ENCODE results near the gene PLB1.

PLB1 gene

DNA sequence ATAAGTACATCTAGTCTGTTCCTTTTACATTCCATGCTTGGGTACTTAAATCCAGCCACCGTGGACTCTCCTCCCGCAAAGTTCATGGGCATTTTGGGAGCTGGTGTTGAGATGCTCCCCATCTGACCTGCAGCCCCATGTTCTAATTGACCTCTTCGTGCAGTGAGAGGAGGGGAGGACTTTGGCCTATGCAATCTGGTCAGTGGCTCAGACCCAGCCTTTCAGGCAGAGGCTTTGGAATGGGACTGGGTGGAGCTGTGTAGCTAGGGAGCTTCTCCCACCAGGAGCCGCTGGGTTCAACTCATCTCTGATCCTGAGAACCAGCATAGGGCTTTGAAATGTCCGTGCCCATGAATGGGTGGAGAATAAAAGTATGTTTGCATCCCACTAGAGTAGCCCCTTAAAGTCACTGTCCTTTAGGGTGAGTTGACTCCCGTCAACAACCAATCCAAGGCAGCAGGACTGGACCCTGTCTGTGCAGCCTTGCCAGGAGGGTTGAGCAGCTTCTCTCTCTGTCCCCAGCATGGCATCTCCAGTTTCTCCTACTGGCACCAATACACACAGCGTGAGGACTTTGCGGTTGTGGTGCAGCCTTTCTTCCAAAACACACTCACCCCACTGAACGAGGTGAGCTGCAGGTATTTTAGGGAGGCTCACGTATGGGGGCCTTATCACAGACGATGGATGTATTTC is 135.8 kb downstream of the PLB1 start:
- no peak for DNase-seq

DNA sequence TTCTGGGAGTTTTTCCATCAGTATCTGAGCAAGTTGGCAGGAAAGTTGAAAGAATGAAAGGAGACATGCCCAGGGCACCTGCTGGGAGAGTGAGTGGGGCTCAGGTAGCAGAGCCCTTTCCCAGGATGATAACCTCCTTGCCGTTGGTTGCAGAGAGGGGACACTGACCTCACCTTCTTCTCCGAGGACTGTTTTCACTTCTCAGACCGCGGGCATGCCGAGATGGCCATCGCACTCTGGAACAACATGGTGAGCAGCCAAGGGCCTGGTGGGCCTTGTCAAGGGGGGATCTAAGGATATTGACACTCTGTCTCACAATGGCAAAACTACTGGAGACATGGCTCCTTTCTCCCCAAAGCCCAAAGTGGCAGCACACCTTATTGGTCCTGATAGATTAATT is 136.9 kb downstream of the PLB1 start:
- no peak for DNase-seq

- DNase-seq, result no peak
Measured at GRCh38 chr2:28633204-28633603, 137.3 kb downstream of the PLB1 start.

GRCh38 chr2:28633746-28634145 is 137.9 kb downstream of the PLB1 start:
- no peak for DNase-seq

- no peak for DNase-seq
Measured at GRCh38 chr2:28635191-28635611, 139.3 kb downstream of the PLB1 start.

- no peak for DNase-seq
Measured at GRCh38 chr2:28636491-28636890, 140.6 kb downstream of the PLB1 start.

DNA sequence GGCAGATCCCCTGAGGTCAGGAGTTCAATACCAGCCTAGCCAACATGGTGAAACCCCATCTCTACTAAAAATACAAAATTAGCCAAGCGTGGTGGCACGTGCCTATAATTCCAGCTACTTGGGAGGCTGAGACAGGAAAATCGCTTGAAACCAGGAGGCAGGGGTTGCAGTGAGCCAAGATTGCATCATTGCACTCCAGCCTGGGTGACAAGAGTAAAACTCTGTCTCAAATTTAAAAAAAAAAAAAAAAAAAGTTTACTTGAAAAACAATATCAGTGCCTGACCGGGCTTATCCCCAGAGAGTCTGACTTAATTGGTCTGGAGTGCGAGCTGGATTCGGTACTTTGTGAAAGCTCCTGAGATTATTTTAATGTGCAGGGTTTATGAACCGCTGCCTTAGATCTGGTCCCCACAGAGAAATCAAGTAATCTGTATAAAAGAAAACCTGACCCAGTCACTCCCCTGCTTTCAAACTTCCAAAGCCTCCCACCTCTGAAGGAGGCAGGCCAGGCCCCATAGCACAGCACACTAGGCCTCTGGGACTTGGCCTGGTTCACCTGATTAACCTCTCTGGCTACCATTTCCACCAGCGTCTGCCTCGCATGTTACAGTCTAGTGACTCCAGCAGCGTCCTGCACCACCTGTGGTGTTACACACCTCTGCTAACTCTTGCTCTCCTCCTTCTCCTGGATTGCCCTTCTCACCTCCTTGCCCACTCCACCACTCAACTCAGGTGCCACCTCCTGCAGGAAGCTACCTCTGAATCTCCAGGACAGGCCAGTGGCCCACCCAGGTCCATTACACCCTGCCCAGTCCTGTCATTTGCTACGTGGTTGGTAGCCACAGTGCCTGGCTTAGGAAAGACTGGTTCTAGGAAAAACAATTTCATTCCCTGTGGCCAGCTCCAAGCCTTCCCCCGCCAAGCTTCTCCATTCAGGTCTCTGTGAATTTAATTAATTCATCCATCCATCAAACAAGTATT is 141.5 kb downstream of the PLB1 start:
- DNase-seq, result no peak

DNA sequence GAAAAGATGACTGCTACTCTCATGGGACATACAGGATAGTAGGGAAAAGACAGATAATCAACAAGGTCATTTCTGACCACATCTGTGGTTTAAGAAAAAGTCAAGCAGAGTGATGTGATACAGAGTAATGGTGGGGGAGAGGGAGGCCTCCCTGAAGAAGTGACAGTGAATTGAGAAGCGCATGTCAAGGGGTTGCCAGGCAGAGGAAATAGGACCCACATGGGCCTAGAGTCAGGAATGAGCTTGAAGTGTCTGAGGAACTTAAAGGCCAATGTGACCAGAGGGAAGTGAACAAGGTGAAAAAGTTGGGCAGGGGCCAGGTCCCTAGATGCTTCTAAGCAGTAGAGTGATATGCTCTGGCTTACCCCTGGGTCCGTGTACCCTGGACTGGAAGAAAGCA is 142.2 kb downstream of the PLB1 start:
- no peak for DNase-seq

- no peak for DNase-seq
Measured at GRCh38 chr2:28639092-28639691, 143.3 kb downstream of the PLB1 start.

GRCh38 chr2:28639836-28640235 is 144.0 kb downstream of the PLB1 start:
- DNase-seq, result no peak

DNA sequence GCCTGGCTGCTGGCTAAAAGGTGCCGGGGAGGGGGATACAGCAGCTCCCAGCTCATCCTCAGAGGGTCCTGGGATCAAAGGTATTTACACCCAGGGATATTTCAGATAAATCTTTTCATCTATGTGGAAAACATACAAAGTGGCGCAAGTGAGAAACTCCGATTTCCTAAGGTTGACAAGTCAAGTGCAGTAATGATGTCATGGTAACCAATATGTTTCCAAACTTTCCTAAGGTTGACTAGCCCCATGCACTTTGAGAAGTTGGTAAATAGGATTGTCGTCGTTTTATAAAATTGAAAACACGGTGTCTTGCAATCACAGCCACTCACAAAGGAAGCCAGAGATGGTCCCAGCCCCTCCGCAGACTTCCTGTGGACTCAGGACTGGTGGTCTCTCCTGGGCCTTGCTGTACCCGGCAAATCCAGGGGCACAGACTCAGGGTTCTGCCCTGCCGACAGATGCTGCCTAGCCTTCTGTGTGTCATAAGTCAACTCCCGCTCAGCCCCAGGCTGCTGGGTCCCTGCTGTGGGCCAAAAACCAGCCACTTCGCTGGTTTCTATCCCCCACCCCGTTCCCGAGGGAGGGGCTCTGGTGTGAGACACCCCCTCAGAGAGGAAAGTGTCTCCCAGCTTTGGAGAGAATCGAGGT is 144.5 kb downstream of the PLB1 start:
- no peak for DNase-seq

DNA sequence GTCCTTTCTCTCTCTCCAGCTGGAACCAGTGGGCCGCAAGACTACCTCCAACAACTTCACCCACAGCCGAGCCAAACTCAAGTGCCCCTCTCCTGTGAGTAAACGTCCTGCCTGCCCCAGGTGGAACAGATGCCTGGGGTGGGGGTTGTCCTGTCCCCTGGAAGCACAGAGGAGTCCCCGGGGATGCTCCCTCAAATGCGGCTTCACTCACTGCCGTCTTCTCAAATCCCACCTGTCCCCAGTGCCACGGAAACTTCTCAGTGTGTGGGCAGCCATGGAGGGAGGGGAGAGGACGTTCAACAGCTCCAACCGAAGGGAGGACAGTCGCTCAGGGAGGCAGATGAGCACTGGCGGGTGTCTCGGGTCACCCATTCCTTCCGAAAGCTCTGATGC is 145.0 kb downstream of the PLB1 start:
- DNase-seq, result no peak

- DNase-seq, result no peak
Measured at GRCh38 chr2:28642796-28643195, 146.9 kb downstream of the PLB1 start.

- DNase-seq, result no peak
Measured at GRCh38 chr2:28643327-28643726, 147.5 kb downstream of the PLB1 start.

GRCh38 chr2:28643911-28644334 is 148.1 kb downstream of the PLB1 start:
- no peak for DNase-seq

DNA sequence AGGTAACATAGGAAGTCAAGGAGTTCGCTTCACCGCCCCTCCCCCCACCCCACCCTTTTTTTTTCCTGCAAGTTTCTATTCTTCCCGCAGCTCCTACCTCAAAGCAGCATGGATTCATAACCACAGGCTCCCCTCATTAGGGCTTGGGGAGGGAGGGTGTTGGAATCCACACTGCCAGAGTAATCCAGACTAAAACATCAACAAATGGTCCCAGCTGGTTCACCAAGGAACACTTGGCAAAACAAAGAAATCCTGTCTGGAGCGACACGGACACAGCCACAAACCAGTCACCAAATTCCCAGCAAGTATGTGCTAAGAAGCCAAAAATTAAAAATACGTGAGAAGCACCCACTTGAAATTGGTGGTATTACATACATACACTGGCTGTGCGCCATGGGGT is 148.9 kb downstream of the PLB1 start:
- DNase-seq, result no peak

DNA sequence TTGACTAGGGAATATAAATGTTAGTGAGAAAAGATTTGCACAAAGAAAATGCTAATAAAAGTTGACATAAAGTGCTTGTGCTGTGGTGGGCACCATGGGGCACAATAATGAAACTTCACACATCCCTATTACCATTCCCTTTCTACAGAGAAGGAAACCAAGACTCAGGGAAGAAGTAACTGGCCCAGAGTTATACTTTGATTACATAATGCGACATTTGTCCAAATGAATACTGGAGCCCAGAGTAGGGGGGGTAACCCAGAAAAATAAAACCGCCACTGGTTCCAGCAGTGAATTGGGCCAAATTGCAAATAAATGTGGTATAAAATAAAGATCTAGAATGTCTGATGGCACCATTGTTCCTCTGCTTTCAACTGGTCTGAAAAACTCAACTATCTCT is 149.7 kb downstream of the PLB1 start:
- DNase-seq, result no peak

- DNase-seq, result no peak
Measured at GRCh38 chr2:28647682-28648081, 151.8 kb downstream of the PLB1 start.

- no peak for DNase-seq
Measured at GRCh38 chr2:28648147-28648546, 152.3 kb downstream of the PLB1 start.

DNA sequence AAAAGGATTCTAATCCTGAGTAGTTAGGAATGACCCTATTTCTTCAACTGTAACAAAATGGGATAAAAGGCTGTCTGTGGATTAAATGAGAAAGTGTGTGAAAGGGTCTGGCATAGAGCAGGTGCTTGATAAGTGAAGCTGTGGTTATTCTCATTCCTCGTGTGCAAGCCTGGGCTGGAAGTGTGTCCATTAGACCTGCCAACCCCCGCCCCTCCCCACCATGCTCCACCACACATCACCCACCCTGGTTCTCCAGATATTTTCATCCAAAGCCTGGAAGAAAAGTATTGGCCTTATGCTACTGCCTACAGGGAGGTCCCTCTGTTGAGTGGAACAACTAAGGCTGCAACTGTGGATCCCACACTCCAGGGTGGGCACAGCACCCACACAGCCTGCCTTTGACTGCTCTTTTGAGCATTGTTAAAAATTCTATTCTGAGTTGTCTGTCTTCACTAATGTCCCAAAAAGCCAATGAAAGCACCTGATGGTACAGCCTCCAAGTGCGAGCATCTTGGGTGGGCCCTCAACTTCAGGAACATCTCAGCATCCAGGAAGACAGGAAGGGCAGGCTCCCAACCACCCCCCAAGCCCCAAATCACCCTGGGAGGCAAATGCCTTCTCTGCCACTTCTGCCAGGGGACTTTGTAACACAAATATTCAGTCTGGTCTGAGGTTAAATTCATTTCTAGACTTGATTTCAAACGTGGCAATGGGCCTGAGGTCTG is 153.0 kb downstream of the PLB1 start:
- no peak for DNase-seq

GRCh38 chr2:28649481-28650265 is 153.8 kb downstream of the PLB1 start:
- DNase-seq, result peak; percentile 25 to 73

- no peak for DNase-seq
Measured at GRCh38 chr2:28650266-28650584, 154.4 kb downstream of the PLB1 start.
